ENCODE measurements around the gene RBBP7. TPM values are rescaled to one million over a fixed set of nuclear protein-coding genes. Genes with fewer than 3 reads are reported as not detected.
A peak's percentile ranks its signal among the peaks of the same experiment; 100 is the strongest.
"Not testable (repeated sequence)": the region's sequence is repeated elsewhere in the genome, so short reads cannot be mapped to it uniquely, and the experiment has no call there.

RBBP7 gene
- total RNA-seq, 1 donor from 2014 or later: 325 TPM

- H3K27me3 Mint-ChIP-seq (ENCODE audit: low read depth): no peaks in the 10 kb centered on the region
- peaks cover 3% of the 10 kb centered on the region for H3K9me3 Mint-ChIP-seq
- DNase-seq (ENCODE audit: low read depth, low spot score): no peak
- H3K36me3 Mint-ChIP-seq (ENCODE audit: low read depth): peaks cover 37% of the 10 kb centered on the region
- H3K4me3 Mint-ChIP-seq: no peak overlapping the region
- H3K27ac Mint-ChIP-seq (ENCODE audit: unreplicated experiment): no peak overlapping the region
- H3K4me1 Mint-ChIP-seq: peaks cover 21% of the 10 kb centered on the region
- no peak for TF ChIP-seq CTCF (conservative IDR thresholded peaks at IDR 0.05)
Measured at GRCh38 chrX:16862829-16863228, 7.3 kb downstream of the RBBP7 start.

DNA sequence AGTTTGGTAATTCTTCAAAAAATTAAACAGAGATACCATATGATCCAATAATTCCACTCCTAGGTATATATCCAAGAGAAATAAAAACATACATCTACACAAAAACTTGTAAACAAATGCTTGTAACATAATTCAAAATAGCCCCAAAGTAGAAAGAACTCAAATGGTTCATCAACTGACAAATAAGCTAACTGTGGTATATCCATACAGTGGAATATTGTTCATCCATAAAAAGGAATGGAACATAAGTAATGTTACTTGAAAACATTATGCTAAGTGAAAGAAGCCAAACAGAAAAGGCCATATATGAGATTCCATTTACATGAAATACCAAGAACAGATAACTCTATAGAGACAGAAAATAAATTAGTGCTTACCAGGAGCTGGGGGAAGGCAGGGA lies 13.4 kb downstream of the RBBP7 start:
- Mint-ChIP-seq H3K27me3 (ENCODE audit: low read depth) (no peaks in the 10 kb centered on the region), H3K36me3 (ENCODE audit: low read depth) (peaks cover 60% of the 10 kb centered on the region), H3K4me3 (no peak overlapping the region), H3K4me1 (peaks cover 7% of the 10 kb centered on the region), H3K27ac (ENCODE audit: unreplicated experiment) (no peak overlapping the region), H3K9me3 (peaks cover 9% of the 10 kb centered on the region)
- no peak for TF ChIP-seq CTCF (conservative IDR thresholded peaks at IDR 0.05)
- DNase-seq (ENCODE audit: low read depth, low spot score): no peak

- not testable (repeated sequence) for H3K27me3 Mint-ChIP-seq (ENCODE audit: low read depth); H3K4me3 Mint-ChIP-seq; H3K9me3 Mint-ChIP-seq; DNase-seq (ENCODE audit: low read depth, low spot score); H3K27ac Mint-ChIP-seq (ENCODE audit: unreplicated experiment)
- peaks cover 13% of the 10 kb centered on the region for H3K4me1 Mint-ChIP-seq
- peaks cover 58% of the 10 kb centered on the region for H3K36me3 Mint-ChIP-seq (ENCODE audit: low read depth)
Measured at GRCh38 chrX:16856076-16856404, 14.1 kb downstream of the RBBP7 start.

- Mint-ChIP-seq H3K4me1 (peaks cover 13% of the 10 kb centered on the region), H3K27ac (ENCODE audit: unreplicated experiment) (no peak overlapping the region), H3K27me3 (ENCODE audit: low read depth) (no peaks in the 10 kb centered on the region)
Measured at GRCh38 chrX:16855363-16856075, 14.6 kb downstream of the RBBP7 start.

GRCh38 chrX:16853537-16853936 lies 16.6 kb downstream of the RBBP7 start:
- Mint-ChIP-seq H3K36me3 (ENCODE audit: low read depth) (peaks cover 49% of the 10 kb centered on the region), H3K9me3 (peaks cover 7% of the 10 kb centered on the region), H3K27ac (ENCODE audit: unreplicated experiment) (no peak overlapping the region), H3K4me1 (peaks cover 13% of the 10 kb centered on the region), H3K4me3 (no peak overlapping the region), H3K27me3 (ENCODE audit: low read depth) (no peaks in the 10 kb centered on the region)
- no peak for TF ChIP-seq CTCF (conservative IDR thresholded peaks at IDR 0.05)
- DNase-seq (ENCODE audit: low read depth, low spot score): no peak

More at GRCh38 chrX:16855363-16856075, 14.6 kb downstream of the RBBP7 start:
- peaks cover 58% of the 10 kb centered on the region for H3K36me3 Mint-ChIP-seq (ENCODE audit: low read depth)
- no peak for TF ChIP-seq CTCF (conservative IDR thresholded peaks at IDR 0.05)
- H3K4me3 Mint-ChIP-seq: no peak overlapping the region
- peaks cover 9% of the 10 kb centered on the region for H3K9me3 Mint-ChIP-seq
- no peak for DNase-seq (ENCODE audit: low read depth, low spot score)

- Mint-ChIP-seq H3K9me3 (peaks cover 7% of the 10 kb centered on the region), H3K4me3 (no peak overlapping the region), H3K36me3 (ENCODE audit: low read depth) (peaks cover 47% of the 10 kb centered on the region), H3K27ac (ENCODE audit: unreplicated experiment) (peak overlapping the region; percentile 35), H3K27me3 (ENCODE audit: low read depth) (no peaks in the 10 kb centered on the region), H3K4me1 (peaks cover 13% of the 10 kb centered on the region)
- no peak for TF ChIP-seq CTCF (conservative IDR thresholded peaks at IDR 0.05)
- DNase-seq (ENCODE audit: low read depth, low spot score): no peak
Measured at GRCh38 chrX:16852617-16853179, 17.5 kb downstream of the RBBP7 start.

Measured in neural crest cell (in vitro differentiated cells).